ENCODE results near the gene RAB10. TPM values are rescaled to one million over a fixed set of nuclear protein-coding genes. Genes with fewer than 3 reads are reported as not detected.

RAB10 gene
- total RNA-seq, 2 experiments from 2014 or later, result 13.5 to 13.8 TPM

- peaks cover 55% of the 10 kb centered on the region for H3K4me1 Mint-ChIP-seq (ENCODE audit: low read depth)
- intact Hi-C loops (cut with DNase I, micrococcal nuclease), result loop anchor here (2.0 to 10.0 kb wide), 5 partner anchors 53 to 485 kb away; partner anchors contain the start of genes HADHA (in 1 of the 2) and HADHB (in 1 of the 2)
- peaks cover 31% of the 10 kb centered on the region for H3K36me3 Mint-ChIP-seq (ENCODE audit: low read depth)
- no peaks in the 10 kb centered on the region for H3K9me3 ChIP-seq (ENCODE audit: control insufficient read depth in 1 of 2, insufficient read depth in 1 of 2, low read length in 2 of 2)
- no peak overlapping the region for H3K27ac Mint-ChIP-seq
- peaks cover 4% of the 10 kb centered on the region for H3K4me1 ChIP-seq (ENCODE audit: insufficient read depth, low read length)
- no peaks in the 10 kb centered on the region for H3K27me3 ChIP-seq (ENCODE audit: control insufficient read depth in 1 of 2, insufficient read depth in 2 of 2, low read length in 2 of 2)
- no peak overlapping the region for H3K4me3 Mint-ChIP-seq
- ATAC-seq (ENCODE audit: poor library complexity) (no peak), DNase-seq (no peak)
- H3K4me3 ChIP-seq (ENCODE audit: low read length), result no peak overlapping the region
- no peaks in the 10 kb centered on the region for H3K27me3 Mint-ChIP-seq
- POLR2A ChIA-PET, result no interaction called here
- no peak for TF ChIP-seq CTCF (IDR thresholded peaks at IDR 0.05)
- H3K27ac ChIP-seq (ENCODE audit: low read depth in 1 of 2, low read length in 2 of 2), result no peak overlapping the region
- H3K9me3 Mint-ChIP-seq, result no peaks in the 10 kb centered on the region
- CTCF ChIA-PET, result interaction anchor here (1.1 kb wide), 1 partner anchor 21 kb away, joined by 3 read pairs; no protein-coding TSS in a partner anchor
- peaks cover 7% of the 10 kb centered on the region for H3K36me3 ChIP-seq (ENCODE audit: insufficient read depth, low read length)
Observed at GRCh38 chr2:26089337-26089736, 55.5 kb downstream of the RAB10 start.

GRCh38 chr2:26095758-26096157 is 61.9 kb downstream of the RAB10 start:
- no peak for TF ChIP-seq CTCF (IDR thresholded peaks at IDR 0.05)
- H3K27me3 ChIP-seq (ENCODE audit: control insufficient read depth in 1 of 2, insufficient read depth in 2 of 2, low read length in 2 of 2), result no peaks in the 10 kb centered on the region
- H3K4me3 ChIP-seq (ENCODE audit: low read length), result no peak overlapping the region
- Mint-ChIP-seq H3K9me3 (no peaks in the 10 kb centered on the region), H3K27ac (no peak overlapping the region), H3K4me3 (no peak overlapping the region), H3K27me3 (no peaks in the 10 kb centered on the region), H3K4me1 (ENCODE audit: low read depth) (peaks cover 55% of the 10 kb centered on the region), H3K36me3 (ENCODE audit: low read depth) (peaks cover 52% of the 10 kb centered on the region)
- no peak for DNase-seq
- ChIA-PET POLR2A (no interaction called here), CTCF (no interaction called here)
- ATAC-seq (ENCODE audit: poor library complexity), result no peak
- H3K9me3 ChIP-seq (ENCODE audit: control insufficient read depth in 1 of 2, insufficient read depth in 1 of 2, low read length in 2 of 2), result no peaks in the 10 kb centered on the region
- peaks cover 22% of the 10 kb centered on the region for H3K36me3 ChIP-seq (ENCODE audit: insufficient read depth, low read length)
- intact Hi-C loops (cut with DNase I, micrococcal nuclease), result no loop called here
- no peak overlapping the region for H3K27ac ChIP-seq (ENCODE audit: low read depth in 1 of 2, low read length in 2 of 2)
- H3K4me1 ChIP-seq (ENCODE audit: insufficient read depth, low read length), result peaks cover 8% of the 10 kb centered on the region

GRCh38 chr2:26099933-26100332 is 66.0 kb downstream of the RAB10 start:
- ChIA-PET POLR2A (no interaction called here), CTCF (no interaction called here)
- H3K27ac Mint-ChIP-seq, result no peak overlapping the region

More at GRCh38 chr2:26099933-26100332, 66.0 kb downstream of the RAB10 start:
- Mint-ChIP-seq H3K36me3 (ENCODE audit: low read depth) (peaks cover 78% of the 10 kb centered on the region), H3K9me3 (peaks cover 4% of the 10 kb centered on the region), H3K27me3 (no peaks in the 10 kb centered on the region), H3K4me1 (ENCODE audit: low read depth) (peaks cover 46% of the 10 kb centered on the region), H3K4me3 (no peak overlapping the region)
- H3K4me1 ChIP-seq (ENCODE audit: insufficient read depth, low read length), result peaks cover 8% of the 10 kb centered on the region
- intact Hi-C loops (cut with DNase I, micrococcal nuclease), result no loop called here
- no peaks in the 10 kb centered on the region for H3K27me3 ChIP-seq (ENCODE audit: control insufficient read depth in 1 of 2, insufficient read depth in 2 of 2, low read length in 2 of 2)
- ATAC-seq (ENCODE audit: poor library complexity), result no peak
- H3K27ac ChIP-seq (ENCODE audit: low read depth in 1 of 2, low read length in 2 of 2), result no peak overlapping the region
- no peak for DNase-seq
- peaks cover 33% of the 10 kb centered on the region for H3K36me3 ChIP-seq (ENCODE audit: insufficient read depth, low read length)
- no peak for TF ChIP-seq CTCF (IDR thresholded peaks at IDR 0.05)
- H3K9me3 ChIP-seq (ENCODE audit: control insufficient read depth in 1 of 2, insufficient read depth in 1 of 2, low read length in 2 of 2), result no peaks in the 10 kb centered on the region
- H3K4me3 ChIP-seq (ENCODE audit: low read length), result no peak overlapping the region
